CD4-positive, alpha-beta T cell treated with Interleukin-4 for 4 hours (primary cell): ENCODE results near the gene UGT2A1.
"Not testable (repeated sequence)": the region's sequence is repeated elsewhere in the genome, so short reads cannot be mapped to it uniquely, and the experiment has no call there.

Experiments
- DNase-seq: peaks from one replicate; pipeline ENCODE4 v3.0.0-alpha.2; 2020

Gene UGT2A1

GRCh38 chr4:69653147-69653546 is at the start of gene UGT2A1:
Gene UGT2A1, minus strand, starts transcription at chr4:69653247. Its CDS starts 5,603 bp downstream, at chr4:69647644.
- DNase-seq, result no peak

GRCh38 chr4:69702201-69702600 is 49.2 kb upstream of the UGT2A1 start:
- DNase-seq, result no peak

- DNase-seq, result no peak
Measured at GRCh38 chr4:69701696-69702095, 48.6 kb upstream of the UGT2A1 start.

GRCh38 chr4:69697536-69698242 is 44.6 kb upstream of the UGT2A1 start:
- DNase-seq, result no peak

- peak; percentile 31 for DNase-seq
Measured at GRCh38 chr4:69689599-69689998, 36.6 kb upstream of the UGT2A1 start.

- no peak for DNase-seq
Measured at GRCh38 chr4:69684804-69685203, 31.8 kb upstream of the UGT2A1 start.

- DNase-seq, result no peak
Measured at GRCh38 chr4:69668680-69669079, 15.6 kb upstream of the UGT2A1 start.

- DNase-seq, result not testable (repeated sequence)
Measured at GRCh38 chr4:69664009-69664408, 11.0 kb upstream of the UGT2A1 start.

- peak; percentile 17 for DNase-seq
Measured at GRCh38 chr4:69661130-69661803, 8.2 kb upstream of the UGT2A1 start.

GRCh38 chr4:69658133-69658532 is 5.1 kb upstream of the UGT2A1 start:
- DNase-seq, result no peak

GRCh38 chr4:69656653-69657158 is 3.7 kb upstream of the UGT2A1 start:
- no peak for DNase-seq

- DNase-seq, result no peak
Measured at GRCh38 chr4:69650872-69651271, 2.2 kb downstream of the UGT2A1 start.

GRCh38 chr4:69649629-69650028 is 3.4 kb downstream of the UGT2A1 start:
- no peak for DNase-seq

GRCh38 chr4:69649207-69649606 is 3.8 kb downstream of the UGT2A1 start:
- no peak for DNase-seq

- DNase-seq, result no peak
Measured at GRCh38 chr4:69642961-69643360, 10.1 kb downstream of the UGT2A1 start.

- DNase-seq, result no peak
Measured at GRCh38 chr4:69640289-69640688, 12.8 kb downstream of the UGT2A1 start.

- DNase-seq, result no peak
Measured at GRCh38 chr4:69639542-69639941, 13.5 kb downstream of the UGT2A1 start, which contains the start of gene UGT2A2. Gene UGT2A2, minus strand, starts transcription at chr4:69639642. Its CDS starts 2 bp downstream, at chr4:69639640.

- DNase-seq, result no peak
Measured at GRCh38 chr4:69617083-69617694, 35.9 kb downstream of the UGT2A1 start.

GRCh38 chr4:69610484-69610883 is 42.6 kb downstream of the UGT2A1 start:
- no peak for DNase-seq

GRCh38 chr4:69601065-69601464 is 52.0 kb downstream of the UGT2A1 start:
- DNase-seq, result no peak

GRCh38 chr4:69600013-69600412 is 53.0 kb downstream of the UGT2A1 start:
- DNase-seq, result no peak

- no peak for DNase-seq
Measured at GRCh38 chr4:69594382-69594781, 58.7 kb downstream of the UGT2A1 start.

- DNase-seq, result no peak
Measured at GRCh38 chr4:69591364-69591763, 61.7 kb downstream of the UGT2A1 start.

- no peak for DNase-seq
Measured at GRCh38 chr4:69589884-69590283, 63.2 kb downstream of the UGT2A1 start.
